Upper lobe of left lung (tissue), 4 donors: Measurements from ENCODE around the gene SRGAP3.

Source experiments
- CTCF ChIP-seq, 6 experiments: fragments of 450-650 bp in 4 of 6; fragments of 200-600 bp in 2 of 6; sonication (generic) in 2 of 6; IDR thresholded peaks; one replicate each; pipeline ENCODE4 v1.5.1; 2016 to 2019; ENCODE audit warnings: antibody characterized with exemption in 6 of 6
- EP300 ChIP-seq, 4 donors: sonication (generic); formaldehyde crosslinking; IDR thresholded peaks; one replicate each; pipeline ENCODE4 v1.5.1; 2017; ENCODE audit warnings: antibody characterized with exemption in 4 of 4, control low read depth in 2 of 4
- POLR2A ChIP-seq, 4 donors: fragments of 450-650 bp; IDR thresholded peaks; one replicate each; pipeline ENCODE4 v1.5.1; 2016 to 2017; ENCODE audit warnings: antibody characterized with exemption in 4 of 4, mild to moderate bottlenecking in 2 of 4
- POLR2AphosphoS5 ChIP-seq, 2 donors: sonication (generic); formaldehyde crosslinking; IDR thresholded peaks; one replicate each; pipeline ENCODE4 v1.5.1; 2017; ENCODE audit warnings: antibody characterized with exemption in 2 of 2

- TF ChIP-seq CTCF (IDR thresholded peaks at IDR 0.05) (no peak), POLR2A (IDR thresholded peaks at IDR 0.05) (no peak), POLR2AphosphoS5 (IDR thresholded peaks at IDR 0.05) (no peak), EP300 (IDR thresholded peaks at IDR 0.05) (no peak)
Measured at GRCh38 chr3:9179826-9180763, 69.4 kb downstream of the SRGAP3 start.
